Measurements from ENCODE around the gene TMEM185B. TPM values are rescaled to one million over a fixed set of nuclear protein-coding genes. Genes with fewer than 3 reads are reported as not detected.

Gene TMEM185B
- total and polyA plus RNA-seq, 2 of the 4 experiments (the other 2 are of a cell fraction) = 17.7 to 26.1 TPM

DNA sequence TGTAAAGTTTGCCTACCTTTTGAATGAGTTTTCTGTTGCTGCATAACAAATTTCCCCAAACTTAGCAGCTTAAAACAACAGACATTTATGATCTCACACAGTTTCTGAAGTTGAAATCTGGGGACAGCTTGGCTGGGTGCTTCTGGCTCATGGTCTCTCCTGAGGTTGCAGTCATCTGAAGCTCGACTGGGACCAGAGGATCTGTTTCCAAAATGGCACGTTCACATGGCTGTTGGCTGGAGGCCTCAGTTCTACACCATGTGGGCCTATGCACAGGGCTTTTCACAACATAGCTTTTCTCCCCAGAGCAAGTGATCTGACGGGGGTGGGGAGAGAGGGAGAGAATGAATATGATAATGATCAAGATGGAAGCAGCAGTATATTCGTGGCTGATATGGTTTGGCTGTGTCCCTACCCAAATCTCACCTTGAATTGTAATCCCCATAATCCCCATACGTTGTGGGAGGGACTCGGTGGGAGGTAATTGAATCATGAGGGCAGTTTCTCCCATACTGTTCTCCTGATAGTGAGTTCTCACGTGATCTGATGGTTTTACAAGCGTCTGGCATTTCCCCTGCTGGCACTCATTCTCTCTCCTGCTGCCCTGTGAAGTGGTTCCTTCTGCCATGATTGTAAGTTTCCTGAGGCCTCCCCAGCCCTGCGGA, 32.9 kb upstream of the TMEM185B start:
- H2AK5ac ChIP-seq (ENCODE audit: low read depth, low read length) = no peak overlapping the region
- ChIA-PET CTCF (interaction anchor here (0.5 to 1.4 kb wide), 4 partner anchors 28 to 1432 kb away, joined by 4 to 6 read pairs (median 4); no protein-coding TSS in a partner anchor), POLR2A (ENCODE audit: unreplicated experiment) (no interaction called here)
- intact Hi-C loops (cut with micrococcal nuclease) = no loop called here
- no peak for ATAC-seq (ENCODE audit: low read depth)
- peaks cover 13 to 62% of the 10 kb centered on the region in 2 experiments for H3K79me1 ChIP-seq (ENCODE audit: low read depth in 1 of 2, low read length in 2 of 2)
- no peak overlapping the region for H4K8ac ChIP-seq (ENCODE audit: low read depth in 2 of 2, low read length in 2 of 2)
- no peak overlapping the region for H3K27ac ChIP-seq (ENCODE audit: insufficient read depth, low read length)
- peaks cover 5% of the 10 kb centered on the region; the same call in 1 of the 2 replicates for H3K4me1 ChIP-seq (ENCODE audit: control insufficient read depth, insufficient read depth, low read length)
- no peak for DNase-seq
- no peak overlapping the region for H3K9ac ChIP-seq (ENCODE audit: low read depth, low read length)
- TF ChIP-seq RCOR1 (IDR thresholded peaks at IDR 0.05; ENCODE audit: insufficient replicate concordance, low read length) (no peak), CEBPB (IDR thresholded peaks at IDR 0.05; ENCODE audit: low read depth, low read length) (no peak), NFE2L2 (IDR thresholded peaks at IDR 0.05; ENCODE audit: low read depth, low read length) (no peak), SMC3 (IDR thresholded peaks at IDR 0.05; ENCODE audit: low read depth, low read length) (no peak), POLR2A (IDR thresholded peaks at IDR 0.05; ENCODE audit: low read depth, low read length) (no peak), RAD21 (IDR thresholded peaks at IDR 0.05; ENCODE audit: low read length) (no peak), MAFK (IDR thresholded peaks at IDR 0.05; ENCODE audit: low read depth, low read length) (no peak), MAZ (IDR thresholded peaks at IDR 0.05; ENCODE audit: borderline replicate concordance, low read depth, low read length) (no peak)
- TF ChIP-seq, protein P1, sequence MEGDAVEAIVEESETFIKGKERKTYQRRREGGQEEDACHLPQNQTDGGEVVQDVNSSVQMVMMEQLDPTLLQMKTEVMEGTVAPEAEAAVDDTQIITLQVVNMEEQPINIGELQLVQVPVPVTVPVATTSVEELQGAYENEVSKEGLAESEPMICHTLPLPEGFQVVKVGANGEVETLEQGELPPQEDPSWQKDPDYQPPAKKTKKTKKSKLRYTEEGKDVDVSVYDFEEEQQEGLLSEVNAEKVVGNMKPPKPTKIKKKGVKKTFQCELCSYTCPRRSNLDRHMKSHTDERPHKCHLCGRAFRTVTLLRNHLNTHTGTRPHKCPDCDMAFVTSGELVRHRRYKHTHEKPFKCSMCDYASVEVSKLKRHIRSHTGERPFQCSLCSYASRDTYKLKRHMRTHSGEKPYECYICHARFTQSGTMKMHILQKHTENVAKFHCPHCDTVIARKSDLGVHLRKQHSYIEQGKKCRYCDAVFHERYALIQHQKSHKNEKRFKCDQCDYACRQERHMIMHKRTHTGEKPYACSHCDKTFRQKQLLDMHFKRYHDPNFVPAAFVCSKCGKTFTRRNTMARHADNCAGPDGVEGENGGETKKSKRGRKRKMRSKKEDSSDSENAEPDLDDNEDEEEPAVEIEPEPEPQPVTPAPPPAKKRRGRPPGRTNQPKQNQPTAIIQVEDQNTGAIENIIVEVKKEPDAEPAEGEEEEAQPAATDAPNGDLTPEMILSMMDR (conservative IDR thresholded peaks at IDR 0.05; ENCODE audit: low read depth, low read length) = no peak
- no peaks in the 10 kb centered on the region for H3K36me3 ChIP-seq (ENCODE audit: control insufficient read depth, insufficient read depth, low read length)
- no peak overlapping the region for H2AFZ ChIP-seq (replicated peaks; ENCODE audit: low read length, poor library complexity)
- no peak overlapping the region for H2BK20ac ChIP-seq (ENCODE audit: low read depth, low read length)
- no peak overlapping the region for H3K56ac ChIP-seq (ENCODE audit: extremely low read depth, insufficient read depth, low read length)
- in situ Hi-C loops (cut with MboI; ENCODE audit: low sequenced_read_pairs) = no loop called here
- H2BK15ac ChIP-seq (ENCODE audit: low read depth, low read length) = no peak overlapping the region
- peaks cover 1% of the 10 kb centered on the region; the same call in 1 of the 2 replicates for H3K27me3 ChIP-seq (ENCODE audit: control insufficient read depth, insufficient read depth, low read length)
- H3K4me3 ChIP-seq (ENCODE audit: insufficient read depth, low read depth, low read length) = no peak overlapping the region
- H4K91ac ChIP-seq (ENCODE audit: insufficient read depth, low read depth, low read length) = no peak overlapping the region
- BruUV-seq (replicated peaks) = no TSS peak
- peaks cover 14% of the 10 kb centered on the region; the same call in 1 of the 2 replicates for H3K9me1 ChIP-seq (ENCODE audit: insufficient read depth, low read length)
- no peak overlapping the region for H4K5ac ChIP-seq (ENCODE audit: low read depth, low read length)
- dilution Hi-C loops (cut with HindIII; ENCODE audit: low sequenced_read_pairs, unreplicated experiment) = no loop called here
- no peak overlapping the region for H2BK120ac ChIP-seq (ENCODE audit: low read depth, low read length)
- H2AK9ac ChIP-seq (replicated peaks; ENCODE audit: low read depth, low read length, poor library complexity) = no peak overlapping the region
- H2BK5ac ChIP-seq (ENCODE audit: low read depth, low read length, poor library complexity, severe bottlenecking) = no peak overlapping the region
- no peak overlapping the region for H3K18ac ChIP-seq (ENCODE audit: low read depth, low read length)
- no peak overlapping the region for H3K14ac ChIP-seq (replicated peaks; ENCODE audit: low read depth, low read length)
- H3K23ac ChIP-seq (ENCODE audit: low read depth, low read length) = no peak overlapping the region
- H3K9me3 ChIP-seq (ENCODE audit: control insufficient read depth, insufficient read depth, low read length) = peaks cover 5% of the 10 kb centered on the region
- H3K4me2 ChIP-seq (ENCODE audit: low read depth, low read length) = no peak overlapping the region
- WGBS, 2 experiments (ENCODE audit: extremely low coverage in 2 of 2, insufficient read length in 1 of 2) = no CpG with 5 or more reads among the region's 9 CpGs
- peaks cover 51% of the 10 kb centered on the region for H4K20me1 ChIP-seq (ENCODE audit: insufficient read depth, low read length)
- H3K4ac ChIP-seq (ENCODE audit: low read depth, low read length) = no peak overlapping the region

Data from IMR-90 (cell line).